PFSK-1 (cell line): Measurements from ENCODE around the gene INPP5D.

ENCODE experiments used
- FOXP2 ChIP-seq: optimal IDR thresholded peaks from 2 replicates; pipeline ENCODE3; 2011; ENCODE audit warnings: borderline replicate concordance, control low read depth, inconsistent platforms; ENCODE audit not compliant: insufficient read depth; ENCODE audit errors: extremely low read length, extremely low read depth
- POLR2AphosphoS5 ChIP-seq: IDR thresholded peaks from 2 replicates; pipeline ENCODE4 v1.6.1; 2012; ENCODE audit warnings: low read depth, mild to moderate bottlenecking, control low read depth, low read length, moderate library complexity
- SIN3A ChIP-seq: IDR thresholded peaks from 2 replicates; pipeline ENCODE4 v1.6.1; 2012; ENCODE audit warnings: mild to moderate bottlenecking, low read length, moderate library complexity, borderline replicate concordance; ENCODE audit not compliant: insufficient read depth
- TAF1 ChIP-seq: IDR thresholded peaks from 2 replicates; pipeline ENCODE4 v1.6.1; 2012; ENCODE audit warnings: low read length, control low read depth, borderline replicate concordance; ENCODE audit not compliant: insufficient read depth
- TF ChIP-seq, protein P1 (sequence below), 2 experiments: IDR thresholded peaks; 2 replicates each; pipeline versions ENCODE4 v1.6.1 to v1.8.0; 2011 to 2012; ENCODE audit warnings: low read depth in 2 of 2, low read length in 2 of 2, control low read depth in 1 of 2, inconsistent platforms in 1 of 2, mild to moderate bottlenecking in 1 of 2, moderate library complexity in 1 of 2; ENCODE audit not compliant: insufficient read depth in 1 of 2

DNA sequence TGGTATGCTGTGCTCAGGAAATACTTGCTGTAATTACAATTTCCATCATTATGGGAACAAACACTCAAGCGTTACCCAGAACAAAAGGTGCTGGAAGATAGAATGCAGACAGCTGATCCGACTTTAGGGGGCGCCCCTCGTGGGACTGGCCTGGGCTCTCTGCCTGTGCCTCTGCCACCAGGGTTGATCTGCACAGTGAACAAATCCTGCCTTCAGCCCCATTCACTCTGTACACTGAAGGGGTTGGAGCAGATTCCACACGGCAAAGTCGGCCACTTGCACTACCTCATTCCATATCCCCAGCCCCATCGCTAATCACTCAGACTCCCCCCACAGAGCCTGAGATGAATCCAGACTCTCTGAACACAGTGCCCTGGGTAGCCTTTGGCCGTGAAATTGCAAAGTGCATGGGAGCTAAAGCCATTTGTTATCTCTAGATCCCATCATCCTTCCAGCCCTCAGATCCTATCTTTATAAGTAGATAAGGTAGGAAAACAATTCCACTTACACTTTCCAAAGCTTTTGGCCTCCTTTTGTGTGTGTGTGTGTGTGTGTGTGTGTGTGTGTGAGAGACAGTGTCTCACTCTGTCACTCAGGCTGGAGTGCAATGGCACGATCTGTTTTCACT lies 69.3 kb downstream of the INPP5D start:
- TF ChIP-seq POLR2AphosphoS5 (no peak), TAF1 (no peak), FOXP2 (no peak), SIN3A (no peak)
- TF ChIP-seq, protein P1, sequence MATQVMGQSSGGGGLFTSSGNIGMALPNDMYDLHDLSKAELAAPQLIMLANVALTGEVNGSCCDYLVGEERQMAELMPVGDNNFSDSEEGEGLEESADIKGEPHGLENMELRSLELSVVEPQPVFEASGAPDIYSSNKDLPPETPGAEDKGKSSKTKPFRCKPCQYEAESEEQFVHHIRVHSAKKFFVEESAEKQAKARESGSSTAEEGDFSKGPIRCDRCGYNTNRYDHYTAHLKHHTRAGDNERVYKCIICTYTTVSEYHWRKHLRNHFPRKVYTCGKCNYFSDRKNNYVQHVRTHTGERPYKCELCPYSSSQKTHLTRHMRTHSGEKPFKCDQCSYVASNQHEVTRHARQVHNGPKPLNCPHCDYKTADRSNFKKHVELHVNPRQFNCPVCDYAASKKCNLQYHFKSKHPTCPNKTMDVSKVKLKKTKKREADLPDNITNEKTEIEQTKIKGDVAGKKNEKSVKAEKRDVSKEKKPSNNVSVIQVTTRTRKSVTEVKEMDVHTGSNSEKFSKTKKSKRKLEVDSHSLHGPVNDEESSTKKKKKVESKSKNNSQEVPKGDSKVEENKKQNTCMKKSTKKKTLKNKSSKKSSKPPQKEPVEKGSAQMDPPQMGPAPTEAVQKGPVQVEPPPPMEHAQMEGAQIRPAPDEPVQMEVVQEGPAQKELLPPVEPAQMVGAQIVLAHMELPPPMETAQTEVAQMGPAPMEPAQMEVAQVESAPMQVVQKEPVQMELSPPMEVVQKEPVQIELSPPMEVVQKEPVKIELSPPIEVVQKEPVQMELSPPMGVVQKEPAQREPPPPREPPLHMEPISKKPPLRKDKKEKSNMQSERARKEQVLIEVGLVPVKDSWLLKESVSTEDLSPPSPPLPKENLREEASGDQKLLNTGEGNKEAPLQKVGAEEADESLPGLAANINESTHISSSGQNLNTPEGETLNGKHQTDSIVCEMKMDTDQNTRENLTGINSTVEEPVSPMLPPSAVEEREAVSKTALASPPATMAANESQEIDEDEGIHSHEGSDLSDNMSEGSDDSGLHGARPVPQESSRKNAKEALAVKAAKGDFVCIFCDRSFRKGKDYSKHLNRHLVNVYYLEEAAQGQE (IDR thresholded peaks at IDR 0.05; ENCODE audit: insufficient read depth in 1 of 2, low read depth in 2 of 2, low read length in 2 of 2), result no peak
